Measurements from ENCODE around the gene SIRT5.

The SIRT5 gene

GRCh38 chr6:13614926-13615791, 40.8 kb downstream of the SIRT5 start, which contains the start of gene NOL7:
TSS of gene NOL7 (plus strand) at chr6:13615335. CDS start at chr6:13615359, 24 bp downstream.
- under 1% methylated on average over 57 of the region's 85 CpGs for WGBS
- peak within 1 kb of the TSS; percentile 79 for H4K91ac ChIP-seq (ENCODE audit: low read length)

GRCh38 chr6:13615792-13616120, 41.4 kb downstream of the SIRT5 start:
- H2BK12ac ChIP-seq (ENCODE audit: low read length in 2 of 2): no peak overlapping the region
- H3K79me1 ChIP-seq (replicated peaks; ENCODE audit: low read length, poor library complexity, severe bottlenecking): peaks cover 13% of the 10 kb centered on the region
- no peak overlapping the region for H2BK120ac ChIP-seq (ENCODE audit: low read depth, low read length)
- peaks cover 8 to 47% of the 10 kb centered on the region in 2 experiments for H3K36me3 ChIP-seq (ENCODE audit: control insufficient read depth in 1 of 2, insufficient read depth in 2 of 2, low read depth in 1 of 2, low read length in 2 of 2)
- H4K91ac ChIP-seq (ENCODE audit: low read length): no peak overlapping the region
- H3K4ac ChIP-seq (ENCODE audit: low read depth in 1 of 2, low read length in 2 of 2): peak overlapping the region in 1 of 2 experiments; percentile 71
- H3K27me3 ChIP-seq (ENCODE audit: control insufficient read depth in 1 of 2, insufficient read depth in 1 of 2, low read length in 2 of 2): no peaks in the 10 kb centered on the region
- H2AFZ ChIP-seq (ENCODE audit: low read depth, low read length): no peak overlapping the region
- no peaks in the 10 kb centered on the region for H3K9me3 ChIP-seq (ENCODE audit: control insufficient read depth, low read length)
- no peak overlapping the region for H2BK5ac ChIP-seq (ENCODE audit: low read depth, low read length, poor library complexity, severe bottlenecking)
- 0% methylated on average over 11 of the region's 14 CpGs for WGBS
- H2BK15ac ChIP-seq (ENCODE audit: low read depth, poor library complexity, severe bottlenecking): no peak overlapping the region
- no peak overlapping the region for H3K18ac ChIP-seq (ENCODE audit: low read depth in 1 of 2, low read length in 2 of 2)
- peak overlapping the region; percentile 60 for H3K27ac ChIP-seq (ENCODE audit: low read length, poor library complexity, severe bottlenecking)
- H3K4me3 ChIP-seq (ENCODE audit: insufficient read depth in 1 of 2, low read depth in 1 of 2, low read length in 2 of 2): peak overlapping the region; percentile 90 to 98
- H3K4me1 ChIP-seq (ENCODE audit: control insufficient read depth, insufficient read depth, low read depth, low read length): no peaks in the 10 kb centered on the region
- DNase-seq: peak; percentile 63
- no peak overlapping the region for H2AK5ac ChIP-seq (ENCODE audit: low read length, severe bottlenecking)
- no peak overlapping the region for H3K23ac ChIP-seq (ENCODE audit: low read length in 2 of 2)
- peak overlapping the region; percentile 99 for H3K9ac ChIP-seq (ENCODE audit: low read length)
- no peak overlapping the region for H4K8ac ChIP-seq (ENCODE audit: low read length)
- peak overlapping the region; percentile 90 for H3K4me2 ChIP-seq (ENCODE audit: low read length, poor library complexity, severe bottlenecking)
- H3K14ac ChIP-seq (ENCODE audit: low read length in 2 of 2): no peak overlapping the region

More at GRCh38 chr6:13614926-13615791, 40.8 kb downstream of the SIRT5 start, which contains the start of gene NOL7:
- peaks cover 8 to 41% of the 10 kb centered on the region in 2 experiments for H3K36me3 ChIP-seq (ENCODE audit: control insufficient read depth in 1 of 2, insufficient read depth in 2 of 2, low read depth in 1 of 2, low read length in 2 of 2)
- H3K14ac ChIP-seq (ENCODE audit: low read length in 2 of 2): peak within 1 kb of the TSS in 1 of 2 experiments; percentile 86
- peak within 1 kb of the TSS; percentile 56 for H2BK15ac ChIP-seq (ENCODE audit: low read depth, poor library complexity, severe bottlenecking)
- no peaks in the 10 kb centered on the region for H3K27me3 ChIP-seq (ENCODE audit: control insufficient read depth in 1 of 2, insufficient read depth in 1 of 2, low read length in 2 of 2)
- peak within 1 kb of the TSS; percentile 93 for H3K18ac ChIP-seq (ENCODE audit: low read depth in 1 of 2, low read length in 2 of 2)
- peak within 1 kb of the TSS; percentile 58 for H2BK5ac ChIP-seq (ENCODE audit: low read depth, low read length, poor library complexity, severe bottlenecking)
- H3K23ac ChIP-seq (ENCODE audit: low read length in 2 of 2): peak within 1 kb of the TSS in 1 of 2 experiments; percentile 77
- no peaks in the 10 kb centered on the region for H3K4me1 ChIP-seq (ENCODE audit: control insufficient read depth, insufficient read depth, low read depth, low read length)
- H3K9ac ChIP-seq (ENCODE audit: low read length): peak within 1 kb of the TSS; percentile 99
- peaks cover 13% of the 10 kb centered on the region for H3K79me1 ChIP-seq (replicated peaks; ENCODE audit: low read length, poor library complexity, severe bottlenecking)
- peak within 1 kb of the TSS; percentile 89 for H4K8ac ChIP-seq (ENCODE audit: low read length)
- peak within 1 kb of the TSS; percentile 62 to 86 for H3K4ac ChIP-seq (ENCODE audit: low read depth in 1 of 2, low read length in 2 of 2)
- no peak within 1 kb of the TSS for H2BK12ac ChIP-seq (ENCODE audit: low read length in 2 of 2)
- peak within 1 kb of the TSS; percentile 90 for H3K4me2 ChIP-seq (ENCODE audit: low read length, poor library complexity, severe bottlenecking)
- peak within 1 kb of the TSS; percentile 39 for H2BK120ac ChIP-seq (ENCODE audit: low read depth, low read length)
- H3K4me3 ChIP-seq (ENCODE audit: insufficient read depth in 1 of 2, low read depth in 1 of 2, low read length in 2 of 2): peak within 1 kb of the TSS; percentile 90 to 98
- H2AK5ac ChIP-seq (ENCODE audit: low read length, severe bottlenecking): peak within 1 kb of the TSS; percentile 10
- DNase-seq: peak; percentile 98
- peak within 1 kb of the TSS; percentile 89 for H3K27ac ChIP-seq (ENCODE audit: low read length, poor library complexity, severe bottlenecking)
- H3K9me3 ChIP-seq (ENCODE audit: control insufficient read depth, low read length): no peaks in the 10 kb centered on the region
- peak within 1 kb of the TSS; percentile 84 for H2AFZ ChIP-seq (ENCODE audit: low read depth, low read length)

GRCh38 chr6:13617066-13617465, 42.7 kb downstream of the SIRT5 start:
- H3K4me1 ChIP-seq (ENCODE audit: control insufficient read depth, insufficient read depth, low read depth, low read length): no peaks in the 10 kb centered on the region
- no peak overlapping the region for H3K14ac ChIP-seq (ENCODE audit: low read length in 2 of 2)
- H3K27me3 ChIP-seq (ENCODE audit: control insufficient read depth in 1 of 2, insufficient read depth in 1 of 2, low read length in 2 of 2): no peaks in the 10 kb centered on the region
- H3K4ac ChIP-seq (ENCODE audit: low read depth in 1 of 2, low read length in 2 of 2): no peak overlapping the region
- peak overlapping the region; percentile 99 for H3K9ac ChIP-seq (ENCODE audit: low read length)
- H2BK15ac ChIP-seq (ENCODE audit: low read depth, poor library complexity, severe bottlenecking): no peak overlapping the region
- no peak overlapping the region for H3K23ac ChIP-seq (ENCODE audit: low read length in 2 of 2)
- no peak for DNase-seq
- no peak overlapping the region for H3K4me2 ChIP-seq (ENCODE audit: low read length, poor library complexity, severe bottlenecking)
- H2BK12ac ChIP-seq (ENCODE audit: low read length in 2 of 2): no peak overlapping the region
- H3K36me3 ChIP-seq (ENCODE audit: control insufficient read depth in 1 of 2, insufficient read depth in 2 of 2, low read depth in 1 of 2, low read length in 2 of 2): peaks cover 8 to 57% of the 10 kb centered on the region in 2 experiments
- no peak overlapping the region for H4K91ac ChIP-seq (ENCODE audit: low read length)
- peak overlapping the region in 1 of 2 experiments; percentile 98 for H3K4me3 ChIP-seq (ENCODE audit: insufficient read depth in 1 of 2, low read depth in 1 of 2, low read length in 2 of 2)
- WGBS: 93% methylated on average over 2 of the region's 2 CpGs
- H2BK5ac ChIP-seq (ENCODE audit: low read depth, low read length, poor library complexity, severe bottlenecking): no peak overlapping the region
- no peak overlapping the region for H3K27ac ChIP-seq (ENCODE audit: low read length, poor library complexity, severe bottlenecking)
- no peak overlapping the region for H4K8ac ChIP-seq (ENCODE audit: low read length)
- no peak overlapping the region for H2BK120ac ChIP-seq (ENCODE audit: low read depth, low read length)
- H2AK5ac ChIP-seq (ENCODE audit: low read length, severe bottlenecking): no peak overlapping the region
- peaks cover 13% of the 10 kb centered on the region for H3K79me1 ChIP-seq (replicated peaks; ENCODE audit: low read length, poor library complexity, severe bottlenecking)
- no peaks in the 10 kb centered on the region for H3K9me3 ChIP-seq (ENCODE audit: control insufficient read depth, low read length)
- H3K18ac ChIP-seq (ENCODE audit: low read depth in 1 of 2, low read length in 2 of 2): no peak overlapping the region
- no peak overlapping the region for H2AFZ ChIP-seq (ENCODE audit: low read depth, low read length)

GRCh38 chr6:13624871-13625288, 50.5 kb downstream of the SIRT5 start:
- H3K4ac ChIP-seq (ENCODE audit: low read depth in 1 of 2, low read length in 2 of 2): no peak overlapping the region
- H3K4me1 ChIP-seq (ENCODE audit: control insufficient read depth, insufficient read depth, low read depth, low read length): no peaks in the 10 kb centered on the region
- H2AFZ ChIP-seq (ENCODE audit: low read depth, low read length): no peak overlapping the region
- H2BK15ac ChIP-seq (ENCODE audit: low read depth, poor library complexity, severe bottlenecking): no peak overlapping the region
- no peak overlapping the region for H3K18ac ChIP-seq (ENCODE audit: low read depth in 1 of 2, low read length in 2 of 2)
- H4K91ac ChIP-seq (ENCODE audit: low read length): no peak overlapping the region
- peak; percentile 49 for DNase-seq
- H3K79me1 ChIP-seq (replicated peaks; ENCODE audit: low read length, poor library complexity, severe bottlenecking): peaks cover 3% of the 10 kb centered on the region
- no peak overlapping the region for H3K27ac ChIP-seq (ENCODE audit: low read length, poor library complexity, severe bottlenecking)
- no peak overlapping the region for H2AK5ac ChIP-seq (ENCODE audit: low read length, severe bottlenecking)
- H3K36me3 ChIP-seq (ENCODE audit: control insufficient read depth in 1 of 2, insufficient read depth in 2 of 2, low read depth in 1 of 2, low read length in 2 of 2): peaks cover 11 to 99% of the 10 kb centered on the region in 2 experiments
- H2BK120ac ChIP-seq (ENCODE audit: low read depth, low read length): no peak overlapping the region
- H3K23ac ChIP-seq (ENCODE audit: low read length in 2 of 2): no peak overlapping the region
- H2BK12ac ChIP-seq (ENCODE audit: low read length in 2 of 2): no peak overlapping the region
- H3K9ac ChIP-seq (ENCODE audit: low read length): peak overlapping the region; percentile 13
- 68% methylated on average over 3 of the region's 4 CpGs for WGBS
- H4K8ac ChIP-seq (ENCODE audit: low read length): no peak overlapping the region
- no peak overlapping the region for H3K4me2 ChIP-seq (ENCODE audit: low read length, poor library complexity, severe bottlenecking)
- no peak overlapping the region for H2BK5ac ChIP-seq (ENCODE audit: low read depth, low read length, poor library complexity, severe bottlenecking)
- no peak overlapping the region for H3K4me3 ChIP-seq (ENCODE audit: insufficient read depth in 1 of 2, low read depth in 1 of 2, low read length in 2 of 2)
- H3K27me3 ChIP-seq (ENCODE audit: control insufficient read depth in 1 of 2, insufficient read depth in 1 of 2, low read length in 2 of 2): no peaks in the 10 kb centered on the region
- H3K9me3 ChIP-seq (ENCODE audit: control insufficient read depth, low read length): no peaks in the 10 kb centered on the region
- H3K14ac ChIP-seq (ENCODE audit: low read length in 2 of 2): no peak overlapping the region
